Effector memory CD8-positive, alpha-beta T cell (primary cell): ENCODE measurements around the gene KCNT2.

ENCODE experiments used
- ATAC-seq: fragments of 150-1000 bp; cut with Tn5 transposase; replicated peaks from 2 replicates; pipeline ENCODE4 v1.10.0; 2021; ENCODE audit warnings: mild to moderate bottlenecking, moderate library complexity
- DNase-seq, 3 experiments: peaks; one replicate each; pipeline ENCODE4 v3.0.0; 2021
- H3K27ac Mint-ChIP-seq, 2 donors: one replicate each; pipeline ENCODE4 v1.8.0; 2022; ENCODE audit warnings: mild to moderate bottlenecking in 2 of 2, mixed read lengths in 2 of 2, moderate library complexity in 2 of 2
- H3K27me3 Mint-ChIP-seq, 2 donors: one replicate each; pipeline ENCODE4 v1.8.0; 2022; ENCODE audit warnings: mixed read lengths in 2 of 2
- H3K36me3 Mint-ChIP-seq: one replicate; pipeline ENCODE4 v1.8.0; 2022; ENCODE audit warnings: mild to moderate bottlenecking, moderate library complexity, mixed read lengths; ENCODE audit not compliant: insufficient read depth
- H3K4me1 Mint-ChIP-seq, 2 donors: one replicate each; pipeline ENCODE4 v1.8.0; 2022; ENCODE audit warnings: low read depth in 2 of 2, mixed read lengths in 2 of 2
- H3K4me3 Mint-ChIP-seq, 2 donors: one replicate each; pipeline ENCODE4 v1.8.0; 2022; ENCODE audit warnings: mild to moderate bottlenecking in 2 of 2, mixed read lengths in 2 of 2, moderate library complexity in 2 of 2
- H3K9me3 Mint-ChIP-seq, 2 donors: one replicate each; pipeline ENCODE4 v1.8.0; 2022; ENCODE audit warnings: mixed read lengths in 2 of 2

KCNT2 gene

DNA sequence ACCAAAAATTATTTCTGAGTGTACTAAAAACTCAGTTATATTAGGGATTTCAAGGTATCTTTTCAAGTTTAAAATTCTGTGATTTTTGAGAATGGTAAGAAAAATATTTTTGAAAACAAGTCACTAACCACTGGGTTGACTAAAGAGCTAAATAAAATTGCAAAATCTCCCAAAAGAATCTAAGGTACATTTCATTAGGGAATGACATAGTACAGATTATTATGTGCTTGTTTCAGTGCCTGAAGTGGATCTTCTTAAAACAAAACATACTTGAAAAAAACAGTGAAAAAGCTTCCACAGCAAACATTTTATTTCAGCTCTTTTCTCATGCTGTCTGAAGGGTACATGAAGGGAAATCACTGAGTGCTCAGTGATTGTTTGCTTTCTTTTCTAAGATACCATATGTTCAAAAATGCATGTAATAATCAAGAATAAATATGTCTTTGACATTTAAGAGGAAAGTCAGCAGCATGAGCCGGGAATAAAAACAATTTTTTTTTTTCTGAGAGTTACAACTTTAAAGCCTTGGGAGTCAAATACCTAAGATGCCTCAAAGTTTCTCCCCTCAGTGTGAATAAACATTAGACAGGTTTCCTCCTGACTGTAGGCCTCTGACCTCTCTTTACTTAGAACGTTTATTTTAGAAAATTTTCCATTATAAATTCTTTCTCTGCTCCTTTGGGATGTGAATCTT lies 200.7 kb downstream of the KCNT2 start:
- ATAC-seq: no peak
- H3K27ac Mint-ChIP-seq: no peak overlapping the region
- no peaks in the 10 kb centered on the region for H3K4me1 Mint-ChIP-seq
- no peak for DNase-seq
- H3K36me3 Mint-ChIP-seq: no peaks in the 10 kb centered on the region
- no peak overlapping the region for H3K4me3 Mint-ChIP-seq
- H3K27me3 Mint-ChIP-seq: no peaks in the 10 kb centered on the region
- peaks cover 0 to 5% of the 10 kb centered on the region in 2 donors for H3K9me3 Mint-ChIP-seq

DNA sequence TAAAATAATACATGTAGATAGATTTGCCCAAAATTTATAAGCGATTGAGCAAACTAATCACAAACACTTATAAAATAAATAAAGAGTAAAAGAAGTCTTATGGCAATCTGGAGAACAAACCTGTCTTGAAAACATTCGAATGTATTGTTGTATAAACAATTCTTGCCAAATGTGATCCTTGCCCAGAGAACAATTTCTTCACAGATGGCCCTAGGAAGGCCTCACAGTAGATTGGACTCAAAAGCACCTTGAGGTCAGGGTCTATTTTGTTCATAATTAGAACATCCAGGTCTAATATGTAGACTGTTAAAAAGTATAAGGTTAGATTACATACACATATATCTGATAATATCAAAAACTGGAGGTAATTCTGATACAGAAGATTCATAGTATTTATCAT lies 202.4 kb downstream of the KCNT2 start:
- no peaks in the 10 kb centered on the region for H3K36me3 Mint-ChIP-seq
- DNase-seq: no peak
- no peaks in the 10 kb centered on the region for H3K4me1 Mint-ChIP-seq
- H3K27ac Mint-ChIP-seq: no peak overlapping the region
- H3K4me3 Mint-ChIP-seq: no peak overlapping the region
- H3K27me3 Mint-ChIP-seq: no peaks in the 10 kb centered on the region
- peaks cover 0 to 2% of the 10 kb centered on the region in 2 donors for H3K9me3 Mint-ChIP-seq
- no peak for ATAC-seq

DNA sequence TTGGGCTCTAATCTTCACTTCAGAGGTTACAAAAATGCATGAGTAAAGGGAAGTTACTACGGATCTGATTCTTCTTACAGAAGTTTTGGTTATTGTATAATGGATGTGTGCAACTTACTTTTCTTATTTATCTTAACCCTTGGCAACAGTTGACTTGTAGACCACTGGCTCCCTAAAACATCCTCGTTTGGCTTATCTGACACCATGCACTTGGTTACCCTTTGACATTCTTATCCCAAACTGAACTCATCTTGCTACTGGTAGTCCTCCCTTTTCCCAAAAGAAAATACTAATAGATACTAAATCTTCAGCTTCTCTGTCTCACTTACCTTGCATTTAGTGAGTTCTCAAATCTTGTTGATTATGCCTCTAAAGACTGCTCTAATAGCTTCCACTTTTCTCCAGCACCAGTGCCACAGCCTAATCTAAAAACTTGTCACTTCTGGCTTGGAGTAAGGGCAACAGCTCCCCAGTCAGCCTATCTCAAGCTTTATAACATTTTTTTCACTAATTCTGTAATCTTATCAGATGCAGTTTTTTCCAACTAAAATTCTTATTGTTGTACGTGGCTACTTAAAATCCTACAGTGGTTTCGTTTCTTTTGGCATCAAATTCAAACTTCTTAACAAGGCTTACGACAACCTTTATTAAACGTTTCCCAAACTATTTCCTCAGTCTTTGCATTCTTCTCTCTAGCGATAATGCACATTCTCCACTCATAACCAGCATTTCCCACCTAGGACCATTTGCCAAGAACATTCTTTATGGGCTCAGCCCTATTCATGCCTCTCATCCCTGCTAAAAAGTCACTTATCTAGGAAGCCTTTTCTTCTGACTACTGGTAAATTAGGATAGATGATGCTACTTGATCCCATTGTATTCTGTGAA lies 204.2 kb downstream of the KCNT2 start:
- Mint-ChIP-seq H3K36me3 (no peaks in the 10 kb centered on the region), H3K27me3 (no peaks in the 10 kb centered on the region), H3K9me3 (peaks cover 0 to 1% of the 10 kb centered on the region in 2 donors), H3K27ac (no peak overlapping the region), H3K4me3 (no peak overlapping the region), H3K4me1 (no peaks in the 10 kb centered on the region)
- no peak for ATAC-seq
- no peak for DNase-seq

DNA sequence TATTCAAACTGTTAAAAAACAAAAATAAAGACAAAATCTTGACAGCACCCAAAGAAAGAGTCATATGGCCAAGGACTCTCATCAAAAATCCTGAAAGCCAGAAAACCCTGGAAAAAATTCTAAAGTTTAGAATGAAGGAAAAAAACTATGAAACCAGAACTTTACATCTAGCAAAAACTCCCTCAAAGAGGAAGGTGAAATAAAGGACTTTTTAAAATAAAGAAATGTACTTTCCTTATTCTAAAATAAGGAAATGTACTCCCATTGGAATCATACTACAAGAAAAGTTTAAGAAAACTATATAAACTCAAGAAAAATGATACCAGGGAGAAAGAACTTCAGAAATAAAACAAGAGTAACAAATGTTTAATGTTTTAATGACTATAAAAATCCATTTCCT lies 206.3 kb downstream of the KCNT2 start:
- Mint-ChIP-seq H3K27ac (no peak overlapping the region), H3K27me3 (no peaks in the 10 kb centered on the region), H3K36me3 (no peaks in the 10 kb centered on the region), H3K4me3 (no peak overlapping the region), H3K4me1 (no peaks in the 10 kb centered on the region), H3K9me3 (no peaks in the 10 kb centered on the region)
- DNase-seq (no peak), ATAC-seq (no peak)

DNA sequence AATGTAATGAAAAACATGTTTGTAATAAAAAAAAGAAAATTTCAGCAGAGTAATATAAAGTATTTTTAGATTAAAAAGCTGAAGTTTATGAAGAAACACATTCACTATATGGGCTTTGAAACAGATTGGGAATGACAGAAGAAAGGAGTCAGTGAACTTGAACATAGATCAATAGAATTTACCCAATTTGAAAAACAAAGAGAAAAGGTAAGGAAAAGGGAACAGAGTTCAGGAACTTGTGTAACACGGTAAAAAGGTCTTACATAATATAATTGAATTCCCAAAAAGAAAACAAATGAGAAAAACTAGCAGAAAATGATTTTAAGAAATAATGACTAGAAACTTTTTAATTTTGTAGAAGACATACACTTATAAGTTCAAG lies 206.8 kb downstream of the KCNT2 start:
- ATAC-seq: no peak
- Mint-ChIP-seq H3K4me3 (no peak overlapping the region), H3K9me3 (no peaks in the 10 kb centered on the region), H3K27ac (no peak overlapping the region), H3K4me1 (no peaks in the 10 kb centered on the region), H3K36me3 (no peaks in the 10 kb centered on the region), H3K27me3 (no peaks in the 10 kb centered on the region)
- DNase-seq: no peak

DNA sequence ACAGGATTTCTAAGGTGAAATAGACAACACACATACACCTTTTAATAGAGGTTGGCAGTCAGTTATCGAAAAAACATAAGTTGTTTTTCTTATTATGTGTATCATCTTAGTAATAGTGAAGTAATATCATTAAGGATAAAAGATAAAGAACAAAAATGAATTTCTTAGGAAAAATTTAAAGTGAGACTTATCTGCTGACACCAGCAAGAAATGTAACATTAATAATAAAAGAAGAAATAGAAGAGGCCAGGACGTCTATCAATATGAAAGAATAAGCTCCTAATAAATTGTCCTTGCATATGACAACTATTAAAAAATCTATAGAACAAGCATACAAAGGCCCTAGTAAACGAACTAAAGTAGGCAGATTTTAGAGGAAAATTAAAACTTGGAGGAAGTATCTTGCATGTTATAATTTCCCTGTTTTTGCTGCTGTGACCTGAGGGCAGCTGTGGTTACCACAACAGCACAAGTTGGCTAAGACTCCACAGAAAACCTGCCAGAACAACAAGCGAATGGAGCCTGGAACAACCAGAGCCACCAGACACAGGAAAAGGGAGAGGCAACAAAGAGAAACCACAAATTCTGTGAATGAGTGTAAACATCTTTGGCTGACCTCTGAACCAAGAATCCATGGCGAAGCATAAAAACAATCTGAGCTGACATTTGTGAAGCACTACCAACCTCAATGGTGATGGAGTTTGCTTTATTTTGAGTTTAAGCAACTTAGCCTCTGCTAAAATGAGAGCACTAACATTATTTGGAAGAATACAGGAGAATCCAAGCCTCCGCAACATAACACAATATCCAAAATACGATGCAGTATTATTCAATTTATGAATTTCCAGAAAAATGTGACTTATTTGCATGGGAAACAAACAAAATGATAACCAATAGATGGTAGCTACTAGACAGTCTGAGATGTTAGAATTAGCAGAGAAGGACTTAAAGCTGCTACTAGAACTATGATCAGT lies 207.5 kb downstream of the KCNT2 start:
- Mint-ChIP-seq H3K27ac (no peak overlapping the region), H3K9me3 (no peaks in the 10 kb centered on the region), H3K4me1 (no peaks in the 10 kb centered on the region), H3K36me3 (no peaks in the 10 kb centered on the region), H3K4me3 (no peak overlapping the region), H3K27me3 (no peaks in the 10 kb centered on the region)
- ATAC-seq: no peak
- DNase-seq: no peak

DNA sequence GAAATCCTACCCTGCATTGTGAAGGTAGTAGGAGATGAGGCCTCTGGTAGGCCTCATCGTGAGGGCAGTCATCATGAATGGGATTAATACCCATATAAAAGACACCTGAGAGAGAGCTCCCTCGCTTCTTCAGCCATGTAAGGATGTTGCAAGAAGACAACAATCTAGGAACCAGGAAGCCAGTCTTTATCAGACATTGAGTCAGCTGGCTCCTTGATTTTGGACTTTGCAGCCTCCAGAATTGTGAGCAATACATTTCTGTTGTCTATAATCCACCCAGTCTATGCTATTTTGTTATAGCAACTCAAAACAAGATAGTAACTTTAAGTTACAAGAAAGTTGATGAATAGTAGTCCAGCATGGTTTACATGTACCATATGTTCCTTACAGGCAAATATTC lies 208.5 kb downstream of the KCNT2 start:
- H3K36me3 Mint-ChIP-seq: no peaks in the 10 kb centered on the region
- no peak for ATAC-seq
- no peak overlapping the region for H3K27ac Mint-ChIP-seq
- no peaks in the 10 kb centered on the region for H3K27me3 Mint-ChIP-seq
- H3K9me3 Mint-ChIP-seq: no peaks in the 10 kb centered on the region
- no peak for DNase-seq
- no peaks in the 10 kb centered on the region for H3K4me1 Mint-ChIP-seq
- no peak overlapping the region for H3K4me3 Mint-ChIP-seq

DNA sequence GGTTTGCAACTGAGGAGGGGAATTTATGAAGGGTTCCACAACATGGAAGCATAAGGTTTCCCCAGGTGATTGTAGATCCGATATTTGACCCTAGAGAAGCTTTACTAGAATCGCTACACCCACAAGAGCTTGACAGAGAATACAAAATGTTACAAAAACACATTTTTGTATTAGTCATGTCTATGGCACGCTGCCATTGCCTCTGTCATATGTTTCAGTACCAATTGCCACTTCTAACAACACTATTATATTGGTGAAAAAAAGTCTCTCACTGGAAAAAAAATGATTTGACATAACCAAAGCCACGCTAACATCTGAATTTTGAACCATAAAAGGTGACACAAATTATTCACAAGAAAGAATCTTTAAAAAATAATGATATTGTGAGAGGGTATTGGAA lies 214.5 kb downstream of the KCNT2 start:
- H3K4me3 Mint-ChIP-seq: no peak overlapping the region
- ATAC-seq (no peak), DNase-seq (no peak)
- H3K27ac Mint-ChIP-seq: no peak overlapping the region
- H3K4me1 Mint-ChIP-seq: no peaks in the 10 kb centered on the region
- peaks cover 0 to 2% of the 10 kb centered on the region in 2 donors for H3K9me3 Mint-ChIP-seq
- no peaks in the 10 kb centered on the region for H3K27me3 Mint-ChIP-seq
- no peaks in the 10 kb centered on the region for H3K36me3 Mint-ChIP-seq

DNA sequence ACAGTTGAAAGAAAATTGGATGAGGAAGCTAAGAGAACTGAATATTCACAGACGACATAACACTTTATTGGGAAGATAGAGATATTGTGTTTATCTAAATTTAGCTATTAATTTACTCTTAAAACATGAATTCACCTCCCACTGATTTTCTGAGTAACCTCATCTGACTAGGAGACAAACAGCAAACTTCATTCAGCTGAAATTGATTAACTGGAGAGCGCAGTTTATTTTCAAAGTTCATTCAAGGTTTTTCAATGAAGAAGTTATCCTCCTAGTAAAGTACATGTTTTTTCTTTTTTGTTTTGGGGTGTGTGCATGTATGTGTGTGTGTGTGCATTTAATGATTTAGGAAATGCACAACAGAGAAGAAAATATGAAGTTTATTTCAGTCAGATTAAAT lies 215.0 kb downstream of the KCNT2 start:
- Mint-ChIP-seq H3K36me3 (no peaks in the 10 kb centered on the region), H3K27ac (no peak overlapping the region), H3K4me3 (no peak overlapping the region), H3K9me3 (peaks cover 0 to 2% of the 10 kb centered on the region in 2 donors), H3K27me3 (no peaks in the 10 kb centered on the region), H3K4me1 (no peaks in the 10 kb centered on the region)
- ATAC-seq: no peak
- no peak for DNase-seq

DNA sequence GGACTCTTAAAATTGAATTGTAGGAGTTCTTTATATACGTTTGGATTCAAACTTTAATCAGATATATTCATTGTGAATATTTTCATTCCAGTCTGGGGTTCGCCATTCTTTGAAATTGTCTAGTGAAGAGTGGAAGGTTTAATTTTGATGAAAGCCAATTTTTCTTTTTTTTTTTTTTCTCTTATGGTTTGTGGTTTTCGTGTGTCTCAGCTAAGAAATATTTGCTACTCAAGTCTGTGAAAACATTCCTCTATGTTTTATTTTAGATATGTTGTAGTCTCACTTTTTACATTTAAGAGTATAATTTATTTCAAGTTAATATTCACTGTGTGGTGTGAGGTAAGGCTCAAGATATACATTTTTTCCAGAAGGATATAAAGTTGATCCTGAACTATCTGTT lies 220.5 kb downstream of the KCNT2 start:
- ATAC-seq (no peak), DNase-seq (no peak)
- Mint-ChIP-seq H3K4me3 (no peak overlapping the region), H3K27ac (no peak overlapping the region), H3K27me3 (no peaks in the 10 kb centered on the region), H3K9me3 (peaks cover 0 to 3% of the 10 kb centered on the region in 2 donors), H3K4me1 (no peaks in the 10 kb centered on the region), H3K36me3 (no peaks in the 10 kb centered on the region)

DNA sequence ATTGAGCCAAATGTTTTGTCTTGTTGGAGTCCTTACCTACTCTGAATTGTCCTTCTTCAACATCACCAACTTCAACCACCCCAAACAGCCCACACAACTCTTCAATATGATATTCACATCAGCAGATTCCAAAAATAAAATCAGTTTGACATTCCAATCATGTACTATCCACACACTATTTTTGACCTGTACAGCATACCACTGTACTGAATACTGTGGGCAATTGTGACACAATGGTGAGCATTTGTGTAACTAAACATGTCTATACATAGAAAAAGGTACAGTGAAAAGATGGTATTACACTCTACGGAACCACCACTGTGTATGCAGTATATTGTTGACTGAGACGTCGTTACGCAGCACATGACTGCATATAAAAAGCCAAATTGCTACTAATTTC lies 223.1 kb downstream of the KCNT2 start:
- Mint-ChIP-seq H3K36me3 (no peaks in the 10 kb centered on the region), H3K27me3 (no peaks in the 10 kb centered on the region), H3K27ac (no peak overlapping the region), H3K9me3 (peaks cover 0 to 5% of the 10 kb centered on the region in 2 donors), H3K4me3 (no peak overlapping the region), H3K4me1 (no peaks in the 10 kb centered on the region)
- no peak for ATAC-seq
- DNase-seq: no peak

DNA sequence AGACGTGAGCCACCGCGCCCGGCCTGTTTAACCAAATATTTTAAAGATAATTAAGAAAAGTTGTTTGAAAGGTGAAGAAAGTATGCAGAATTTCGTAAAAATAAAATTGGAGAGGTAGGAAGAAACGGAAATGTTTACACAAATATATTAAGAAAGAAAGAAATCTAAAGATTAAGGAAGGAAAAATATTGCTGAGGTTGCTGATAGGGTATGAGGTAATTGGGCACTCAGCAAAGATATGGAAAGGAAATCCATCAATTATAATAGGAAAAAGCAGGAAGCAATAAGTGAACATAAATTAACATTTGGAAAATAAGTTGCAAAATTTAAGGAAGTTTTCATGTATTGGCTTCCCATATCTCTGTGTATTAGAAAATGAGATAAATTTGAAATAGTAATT lies 225.9 kb downstream of the KCNT2 start:
- no peak for DNase-seq
- H3K27me3 Mint-ChIP-seq: no peaks in the 10 kb centered on the region

DNA sequence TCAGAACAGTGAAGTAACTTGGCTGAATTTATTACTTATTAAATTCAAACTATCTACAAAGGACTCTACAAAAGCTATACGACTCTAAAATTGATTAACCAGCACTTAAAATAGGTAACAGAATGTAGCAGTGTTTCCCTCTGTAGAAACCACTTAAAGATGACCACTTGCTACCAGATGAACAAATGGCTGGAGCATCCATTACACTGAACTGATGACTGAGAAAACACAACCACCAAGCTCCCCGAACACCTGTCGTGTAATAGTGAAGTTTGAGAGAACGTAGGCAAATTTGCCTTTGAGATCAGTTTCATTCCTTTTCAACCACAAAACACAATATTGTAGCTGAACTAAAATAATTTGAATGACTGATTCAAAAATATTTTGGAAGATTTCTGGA lies 226.7 kb downstream of the KCNT2 start:
- H3K27me3 Mint-ChIP-seq: no peaks in the 10 kb centered on the region
- no peak for DNase-seq
- no peak overlapping the region for H3K4me3 Mint-ChIP-seq
- H3K27ac Mint-ChIP-seq: no peak overlapping the region
- H3K36me3 Mint-ChIP-seq: no peaks in the 10 kb centered on the region
- peaks cover 0 to 5% of the 10 kb centered on the region in 2 donors for H3K9me3 Mint-ChIP-seq
- H3K4me1 Mint-ChIP-seq: no peaks in the 10 kb centered on the region
- ATAC-seq: no peak

More for the DNA sequence above, 225.9 kb downstream of the KCNT2 start:
- H3K4me3 Mint-ChIP-seq: no peak overlapping the region
- peaks cover 0 to 5% of the 10 kb centered on the region in 2 donors for H3K9me3 Mint-ChIP-seq
- no peak overlapping the region for H3K27ac Mint-ChIP-seq
- H3K4me1 Mint-ChIP-seq: no peaks in the 10 kb centered on the region
- no peaks in the 10 kb centered on the region for H3K36me3 Mint-ChIP-seq
- ATAC-seq: no peak
